H9 (cell line): ENCODE results near the gene CEP112. TPM values are rescaled to one million over a fixed set of nuclear protein-coding genes. Genes with fewer than 3 reads are reported as not detected.

Experiments used
- DNase-seq: peaks from one replicate; pipeline ENCODE4 v3.0.0-alpha.2; 2017
- H2AFZ ChIP-seq: one replicate; pipeline ENCODE4 v1.6.1; 2013; ENCODE audit warnings: mild to moderate bottlenecking, low read length, control low read depth, moderate library complexity
- H2AK5ac ChIP-seq: 2 replicates; pipeline ENCODE4 v1.6.1; 2013; ENCODE audit warnings: low read length, control low read depth, mixed read lengths; ENCODE audit not compliant: insufficient read length
- H2BK120ac ChIP-seq: one replicate; pipeline ENCODE4 v1.6.1; 2013; ENCODE audit warnings: low read depth, mild to moderate bottlenecking, low read length, control low read depth, inconsistent platforms; ENCODE audit not compliant: poor library complexity, severe bottlenecking
- H2BK12ac ChIP-seq: 2 replicates; pipeline ENCODE4 v1.6.1; 2013; ENCODE audit warnings: low read length, control low read depth, mixed read lengths, low read depth; ENCODE audit not compliant: insufficient read length
- H2BK15ac ChIP-seq: 2 replicates; pipeline ENCODE4 v1.6.1; 2013; ENCODE audit warnings: low read depth, low read length, control low read depth
- H2BK20ac ChIP-seq: one replicate; pipeline ENCODE4 v1.6.1; 2013; ENCODE audit warnings: low read depth, mild to moderate bottlenecking, low read length, control low read depth, inconsistent platforms; ENCODE audit not compliant: poor library complexity, severe bottlenecking
- H2BK5ac ChIP-seq: 2 replicates; pipeline ENCODE4 v1.6.1; 2013; ENCODE audit warnings: low read length, control low read depth, mixed read lengths; ENCODE audit not compliant: insufficient read length
- H3K14ac ChIP-seq: 2 replicates; pipeline ENCODE4 v1.6.1; 2013; ENCODE audit warnings: low read length, control low read depth; ENCODE audit not compliant: insufficient read depth
- H3K18ac ChIP-seq: 2 replicates; pipeline ENCODE4 v1.6.1; 2013; ENCODE audit warnings: low read depth, mild to moderate bottlenecking, mixed read lengths, low read length, control low read depth; ENCODE audit not compliant: insufficient read length
- H3K23ac ChIP-seq: 2 replicates; pipeline ENCODE4 v1.6.1; 2013; ENCODE audit warnings: low read length, control low read depth, mixed read lengths, low read depth; ENCODE audit not compliant: insufficient read length
- H3K23me2 ChIP-seq: 2 replicates; pipeline ENCODE4 v1.6.1; 2013; ENCODE audit warnings: low read depth, mild to moderate bottlenecking, mixed read lengths, low read length, control low read depth; ENCODE audit not compliant: insufficient read length, poor library complexity, severe bottlenecking
- H3K27ac ChIP-seq: 2 replicates; pipeline ENCODE4 v1.5.1; 2013; ENCODE audit warnings: low read length, control low read depth, mixed read lengths, low read depth; ENCODE audit not compliant: insufficient read length
- H3K27me3 ChIP-seq: 2 replicates; pipeline ENCODE4 v1.6.1; 2013; ENCODE audit warnings: low read length, control low read depth, inconsistent platforms; ENCODE audit not compliant: insufficient read depth
- H3K4ac ChIP-seq: 2 replicates; pipeline ENCODE4 v1.6.1; 2013; ENCODE audit warnings: low read depth, mild to moderate bottlenecking, control low read depth, inconsistent platforms, low read length, moderate library complexity
- H3K4me1 ChIP-seq: 2 replicates; pipeline ENCODE4 v1.6.1; 2013; ENCODE audit warnings: low read length, control low read depth, inconsistent platforms; ENCODE audit not compliant: insufficient read depth
- H3K4me2 ChIP-seq: 2 replicates; pipeline ENCODE4 v1.6.1; 2013; ENCODE audit warnings: low read length, control low read depth, mixed read lengths; ENCODE audit not compliant: insufficient read length, insufficient read depth
- H3K56ac ChIP-seq: 2 replicates; pipeline ENCODE4 v1.6.1; 2013; ENCODE audit warnings: low read depth, mild to moderate bottlenecking, mixed read lengths, low read length, control low read depth; ENCODE audit not compliant: insufficient read length
- H3K79me1 ChIP-seq: 2 replicates; pipeline ENCODE4 v1.6.1; 2013; ENCODE audit warnings: low read depth, mild to moderate bottlenecking, moderate library complexity, low read length, control low read depth, inconsistent platforms; ENCODE audit not compliant: insufficient read depth, poor library complexity, severe bottlenecking
- H3K79me2 ChIP-seq: 2 replicates; pipeline ENCODE4 v1.6.1; 2013; ENCODE audit warnings: low read length, control low read depth, inconsistent platforms; ENCODE audit not compliant: insufficient read depth
- H3K9ac ChIP-seq: 2 replicates; pipeline ENCODE4 v1.6.1; 2013; ENCODE audit warnings: low read length, control low read depth, mixed read lengths; ENCODE audit not compliant: insufficient read length; ENCODE audit errors: extremely low read depth
- H3K9me3 ChIP-seq: one replicate; pipeline ENCODE4 v1.6.1; 2013; ENCODE audit warnings: low read depth, low read length, inconsistent platforms; ENCODE audit not compliant: control insufficient read depth
- H3T11ph ChIP-seq: one replicate; pipeline ENCODE4 v1.6.1; 2013; ENCODE audit warnings: mild to moderate bottlenecking, low read length, control low read depth, inconsistent platforms
- H4K20me1 ChIP-seq: one replicate; pipeline ENCODE4 v1.6.1; 2013; ENCODE audit not compliant: control insufficient read depth, insufficient read length, insufficient read depth
- H4K5ac ChIP-seq: 2 replicates; pipeline ENCODE4 v1.6.1; 2013; ENCODE audit warnings: low read depth, mild to moderate bottlenecking, mixed read lengths, low read length, control low read depth; ENCODE audit not compliant: insufficient read length
- H4K8ac ChIP-seq: replicated peaks from 2 replicates; pipeline ENCODE4 v1.6.1; 2013; ENCODE audit warnings: low read length, control low read depth, mixed read lengths, low read depth; ENCODE audit not compliant: insufficient read length
- H4K91ac ChIP-seq: 2 replicates; pipeline ENCODE4 v1.6.1; 2013; ENCODE audit warnings: low read depth, mild to moderate bottlenecking, moderate library complexity, mixed read lengths, low read length, control low read depth; ENCODE audit not compliant: insufficient read length
- H3K27ac Mint-ChIP-seq, 3 experiments: 2 replicates in 2 of 3; 3 replicates in 1 of 3; pipeline ENCODE4 v1.8.0; 2020 to 2021; ENCODE audit warnings: mixed read lengths in 3 of 3, mild to moderate bottlenecking in 1 of 3, moderate library complexity in 1 of 3
- H3K27me3 Mint-ChIP-seq: 2 replicates; pipeline ENCODE4 v1.8.0; 2021; ENCODE audit warnings: low read depth, mild to moderate bottlenecking, moderate library complexity, mixed read lengths
- H3K36me3 Mint-ChIP-seq, 3 experiments: 2 replicates in 2 of 3; 3 replicates in 1 of 3; pipeline ENCODE4 v1.8.0; 2020 to 2021; ENCODE audit warnings: low read depth in 3 of 3, mixed read lengths in 3 of 3; ENCODE audit not compliant: insufficient read depth in 1 of 3
- H3K4me1 Mint-ChIP-seq, 2 experiments: 2 replicates each; pipeline ENCODE4 v1.8.0; 2020; ENCODE audit warnings: mixed read lengths in 2 of 2
- H3K4me3 Mint-ChIP-seq, 2 experiments: 2 replicates in 1 of 2; 3 replicates in 1 of 2; pipeline ENCODE4 v1.8.0; 2020 to 2021; ENCODE audit warnings: mild to moderate bottlenecking in 2 of 2, mixed read lengths in 2 of 2, moderate library complexity in 1 of 2
- H3K9me3 Mint-ChIP-seq, 2 experiments: 2 replicates in 1 of 2; 3 replicates in 1 of 2; pipeline ENCODE4 v1.8.0; 2020; ENCODE audit warnings: mild to moderate bottlenecking in 2 of 2, mixed read lengths in 2 of 2, moderate library complexity in 1 of 2
- CTCF ChIP-seq: fragments of 200-600 bp; sonication (generic); conservative IDR thresholded peaks from 3 replicates; pipeline ENCODE4 v1.8.0; 2021; ENCODE audit warnings: antibody characterized with exemption, mild to moderate bottlenecking
- WGBS: extraction: QIAGEN DNeasy Blood & Tissue Kit; methylation state at CpG from one replicate; pipeline ENCODE4 v1.1.7; 2013; ENCODE audit warnings: missing lambda C conversion rate, low lambda C conversion rate, mixed read lengths; ENCODE audit not compliant: insufficient read length; ENCODE audit errors: extremely low coverage; 5-methylcytosine and 5-hydroxymethylcytosine counted together
- total RNA-seq: library from RNA; stranded (reverse); gene quantifications from 2 replicates; pipeline ENCODE4 v1.2.1, GENCODE V29; 2021

The CEP112 gene
- total RNA-seq, 1 experiment from 2014 or later: 5.4 TPM

GRCh38 chr17:66215529-66215911 is 23.6 kb upstream of the CEP112 start:
- Mint-ChIP-seq H3K27me3 (no peaks in the 10 kb centered on the region; the same call in 1 of the 2 replicates), H3K36me3 (no peaks in the 10 kb centered on the region), H3K9me3 (no peaks in the 10 kb centered on the region), H3K4me3 (no peak overlapping the region), H3K4me1 (peaks cover 7 to 8% of the 10 kb centered on the region in 2 experiments), H3K27ac (no peak overlapping the region)
- no peak for DNase-seq
- Histone ChIP-seq H4K91ac (no peak overlapping the region), H3K79me2 (no peaks in the 10 kb centered on the region), H4K20me1 (no peaks in the 10 kb centered on the region), H4K5ac (no peak overlapping the region), H3K79me1 (no peaks in the 10 kb centered on the region), H3K9ac (no peak overlapping the region), H3K14ac (no peak overlapping the region), H4K8ac (no peak overlapping the region), H2BK5ac (no peak overlapping the region), H2BK20ac (no peak overlapping the region), H3K27me3 (no peaks in the 10 kb centered on the region), H3T11ph (no peak overlapping the region), H3K23me2 (no peaks in the 10 kb centered on the region), H3K4me2 (no peak overlapping the region), H3K56ac (no peak overlapping the region), H2AK5ac (no peak overlapping the region), H2AFZ (no peak overlapping the region), H2BK15ac (no peak overlapping the region), H3K4me1 (no peaks in the 10 kb centered on the region), H3K27ac (no peak overlapping the region), H3K23ac (no peak overlapping the region), H3K4ac (no peak overlapping the region), H2BK12ac (no peak overlapping the region), H2BK120ac (no peak overlapping the region), H3K18ac (no peak overlapping the region), H3K9me3 (no peaks in the 10 kb centered on the region)
- no peak for TF ChIP-seq CTCF
- WGBS: no CpG with 5 or more reads among the region's 3 CpGs
